HCT116 (cell line): ENCODE results near the gene OR5H14. TPM values are rescaled to one million over a fixed set of nuclear protein-coding genes. Genes with fewer than 3 reads are reported as not detected.

Experiments used
- ATAC-seq: fragments of 200-7000 bp; cut with Tn5 transposase; 2 replicates; pipeline ENCODE4 v1.9.1; 2020; ENCODE audit warnings: mild to moderate bottlenecking, moderate library complexity
- BruUV-seq: library from RNA; stranded (reverse); fragments of 400-500 nt; replicated peaks from 2 replicates; lab custom pipeline; 2021; lab: Mats Ljungman, UMichigan
- CTCF ChIA-PET: fragments of 300-600 bp; sonication (Branson Sonifier 250); formaldehyde crosslinking; loops from one replicate; lab custom pipeline; 2021; ENCODE audit warnings: antibody characterized with exemption; lab: Charles Lee
- POLR2A ChIA-PET: fragments of 300-600, 350-600 bp; sonication (Branson Sonifier 250); formaldehyde crosslinking; loops from one replicate; lab custom pipeline; 2021; ENCODE audit warnings: antibody characterized with exemption; lab: Charles Lee
- RAD21 ChIA-PET, 2 experiments: fragments of 300-600 bp; sonication (Branson Sonifier 250); formaldehyde crosslinking; loops; one replicate each; lab custom pipeline; 2023; ENCODE audit warnings: low total read pairs in 2 of 2; ENCODE audit not compliant: uncharacterized antibody in 2 of 2, unreplicated experiment in 2 of 2, low non-redundant PET in 1 of 2; lab: Charles Lee
- DNase-seq: peaks from one replicate; pipeline ENCODE4 v3.0.0-alpha.2; 2010; ENCODE audit warnings: low read depth, low spot score
- H2AFZ ChIP-seq: fragments of 200-600 bp; shearing (Covaris generic), sonication (generic); 2 replicates; pipeline ENCODE4 v1.6.1; 2017; ENCODE audit warnings: low read depth, mixed run types, mixed read lengths, antibody characterized with exemption, low read length; ENCODE audit not compliant: poor library complexity, severe bottlenecking
- H3K27ac ChIP-seq: 2 replicates; pipeline ENCODE4 v1.5.1; 2012; ENCODE audit warnings: low read depth, low read length
- H3K27me3 ChIP-seq: fragments of 200-600 bp; sonication (generic); 2 replicates; pipeline ENCODE4 v1.6.1; 2016; ENCODE audit warnings: mixed run types, low read length, mixed read lengths; ENCODE audit not compliant: insufficient read depth
- H3K36me3 ChIP-seq, 2 experiments: fragments of 200-500 bp in 1 of 2; fragments of 200-600 bp in 1 of 2; sonication (Bioruptor generic) in 1 of 2; sonication (generic) in 1 of 2; 2 replicates each; pipeline versions ENCODE4 v1.5.1 to v1.6.1; 2014 to 2016; ENCODE audit warnings: low read length in 2 of 2, inconsistent platforms in 1 of 2, mixed read lengths in 1 of 2, mixed run types in 1 of 2; ENCODE audit not compliant: insufficient read depth in 2 of 2, control insufficient read depth in 1 of 2
- H3K4me1 ChIP-seq, 2 experiments: fragments of 200-600 bp in 1 of 2; sonication (generic) in 1 of 2; 2 replicates each; pipeline versions ENCODE4 v1.5.1 to v1.6.1; 2012 to 2017; ENCODE audit warnings: low read length in 2 of 2, inconsistent platforms in 1 of 2, mild to moderate bottlenecking in 1 of 2, mixed read lengths in 1 of 2, mixed run types in 1 of 2, moderate library complexity in 1 of 2; ENCODE audit not compliant: insufficient read depth in 2 of 2, control insufficient read depth in 1 of 2
- H3K4me2 ChIP-seq: fragments of 200-600 bp; sonication (generic); 2 replicates; pipeline ENCODE4 v1.6.1; 2017; ENCODE audit warnings: mixed run types, low read length, mixed read lengths
- H3K4me3 ChIP-seq, 2 experiments: fragments of 200-600 bp in 1 of 2; sonication (generic) in 1 of 2; replicated peaks in 1 of 2; 2 replicates each; pipeline ENCODE4 v1.5.1; 2011 to 2016; ENCODE audit warnings: low read length in 2 of 2, control low read depth in 1 of 2, low read depth in 1 of 2, mild to moderate bottlenecking in 1 of 2, mixed read lengths in 1 of 2, mixed run types in 1 of 2
- H3K79me2 ChIP-seq: fragments of 200-600 bp; sonication (generic); 2 replicates; pipeline ENCODE4 v1.6.1; 2017; ENCODE audit warnings: mild to moderate bottlenecking, mixed run types, low read length, moderate library complexity, mixed read lengths; ENCODE audit not compliant: insufficient read depth
- H3K9ac ChIP-seq: fragments of 200-600 bp; sonication (generic); 2 replicates; pipeline ENCODE4 v1.6.1; 2016; ENCODE audit warnings: low read length, mixed read lengths
- H3K9me2 ChIP-seq: fragments of 200-600 bp; sonication (generic), shearing (Covaris generic); 2 replicates; pipeline ENCODE4 v1.6.1; 2017; ENCODE audit warnings: mixed run types, mild to moderate bottlenecking, moderate library complexity; ENCODE audit not compliant: insufficient read depth
- H3K9me3 ChIP-seq, 2 experiments: fragments of 200-500 bp in 1 of 2; fragments of 200-600 bp in 1 of 2; sonication (Bioruptor generic) in 1 of 2; sonication (generic) in 1 of 2; 2 replicates each; pipeline ENCODE4 v1.6.1; 2014 to 2017; ENCODE audit warnings: low read length in 2 of 2, mixed read lengths in 2 of 2, inconsistent platforms in 1 of 2, low read depth in 1 of 2, mild to moderate bottlenecking in 1 of 2, mixed run types in 1 of 2, moderate library complexity in 1 of 2; ENCODE audit not compliant: control insufficient read depth in 1 of 2, insufficient read depth in 1 of 2
- H4K20me1 ChIP-seq: fragments of 200-600 bp; sonication (generic), shearing (Covaris generic); 2 replicates; pipeline ENCODE4 v1.6.1; 2017; ENCODE audit warnings: mixed run types, mild to moderate bottlenecking, moderate library complexity; ENCODE audit not compliant: insufficient read depth
- EGR1 ChIP-seq: IDR thresholded peaks from 2 replicates; pipeline ENCODE4 v1.6.1; 2012; ENCODE audit warnings: low read depth
- ELF1 ChIP-seq: IDR thresholded peaks from 2 replicates; pipeline ENCODE4 v1.6.1; 2012; ENCODE audit warnings: low read depth, borderline replicate concordance
- EZH2 ChIP-seq: fragments of 200-600 bp; sonication (generic); IDR thresholded peaks from 2 replicates; pipeline ENCODE4 v1.6.1; 2017; ENCODE audit warnings: antibody characterized with exemption, mixed run types
- FOSL1 ChIP-seq: IDR thresholded peaks from 2 replicates; pipeline ENCODE4 v1.6.1; 2012; ENCODE audit warnings: low read depth
- POLR2AphosphoS5 ChIP-seq: IDR thresholded peaks from 2 replicates; pipeline ENCODE4 v1.6.1; 2011; ENCODE audit warnings: mild to moderate bottlenecking, low read depth, low read length, moderate library complexity
- RAD21 ChIP-seq: IDR thresholded peaks from 2 replicates; pipeline ENCODE4 v1.6.1; 2012; ENCODE audit warnings: low read depth, mild to moderate bottlenecking
- SIN3A ChIP-seq: IDR thresholded peaks from 2 replicates; pipeline ENCODE4 v1.6.1; 2012; ENCODE audit warnings: low read depth
- TCF7L2 ChIP-seq: IDR thresholded peaks from 2 replicates; pipeline ENCODE4 v1.7.0; 2011; ENCODE audit warnings: borderline replicate concordance, inconsistent platforms; ENCODE audit not compliant: insufficient read depth, insufficient read length; ENCODE audit errors: extremely low read depth
- YY1 ChIP-seq: IDR thresholded peaks from 2 replicates; pipeline ENCODE4 v1.6.1; 2011; ENCODE audit warnings: low read length, low read depth, moderate library complexity, mild to moderate bottlenecking; ENCODE audit not compliant: insufficient replicate concordance; ENCODE audit errors: extremely low read depth
- ZFX ChIP-seq: fragments of 450-650 bp; IDR thresholded peaks from 2 replicates; pipeline ENCODE4 v1.6.1; 2017
- ZNF274 ChIP-seq: fragments of 200-500 bp; sonication (Bioruptor generic); IDR thresholded peaks from 2 replicates; pipeline ENCODE4 v1.6.1; 2014; ENCODE audit warnings: mild to moderate bottlenecking, low read depth, low read length, inconsistent platforms
- intact Hi-C: fragments of 100-400 bp; cut with micrococcal nuclease; formaldehyde crosslinking; loops from 2 replicates; pipeline ENCODE4 v1.10.0; 2022
- total RNA-seq: library from RNA; stranded (reverse); gene quantifications from one replicate; pipeline ENCODE4 v1.2.1, GENCODE V29; 2021; ENCODE audit not compliant: unreplicated experiment
- TF ChIP-seq, protein P1 (sequence below): IDR thresholded peaks from 2 replicates; pipeline ENCODE4 v1.6.1; 2012
- TF ChIP-seq, protein P2 (sequence below): IDR thresholded peaks from 2 replicates; pipeline ENCODE4 v1.6.1; 2011; ENCODE audit warnings: mild to moderate bottlenecking, low read length, moderate library complexity; ENCODE audit not compliant: insufficient replicate concordance; ENCODE audit errors: extremely low read depth
- TF ChIP-seq, protein P3 (sequence below): IDR thresholded peaks from 2 replicates; pipeline ENCODE4 v1.6.1; 2012; ENCODE audit warnings: low read depth

Gene OR5H14
- total RNA-seq, 1 experiment from 2014 or later = not detected

DNA sequence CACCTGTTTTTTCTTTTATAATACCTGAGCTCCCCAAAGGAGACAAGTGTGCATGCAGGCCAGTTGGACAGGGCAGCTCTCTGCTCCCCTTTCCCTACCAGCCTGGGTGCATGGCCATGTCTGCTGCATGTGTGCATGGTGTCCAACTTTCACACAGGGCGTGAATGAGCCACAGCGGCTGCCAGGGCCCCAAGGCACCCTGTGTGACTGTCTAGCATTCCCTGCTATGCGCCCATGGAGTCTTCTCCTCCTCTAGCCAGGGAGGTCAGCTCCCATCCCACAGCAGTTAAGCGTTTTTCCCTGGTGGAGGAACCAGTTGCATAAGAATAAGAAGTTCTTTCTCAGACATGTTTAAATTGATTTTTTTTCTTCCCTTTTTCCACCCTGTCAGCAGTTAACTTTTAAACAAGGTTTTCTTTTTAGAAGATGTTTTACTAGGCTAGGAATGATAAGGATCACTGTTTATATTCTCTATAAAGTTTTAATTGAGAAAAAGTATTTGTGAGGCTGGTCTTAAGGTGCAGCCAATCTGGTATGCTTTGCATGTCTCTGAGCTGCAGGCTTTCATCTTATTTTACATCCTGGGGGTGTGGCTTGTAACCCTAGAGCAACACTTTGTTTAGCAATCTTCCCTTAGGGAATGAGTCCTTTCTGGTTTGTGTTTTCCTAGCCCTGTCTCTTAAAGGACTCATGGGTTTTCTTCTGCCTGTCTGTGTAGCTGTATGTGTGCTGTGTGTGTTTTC lies 37.3 kb upstream of the OR5H14 start:
- CTCF ChIA-PET = no interaction called here
- no peaks in the 10 kb centered on the region for H3K27me3 ChIP-seq
- H4K20me1 ChIP-seq = no peaks in the 10 kb centered on the region
- no peaks in the 10 kb centered on the region for H3K36me3 ChIP-seq
- BruUV-seq = no TSS peak
- H3K9me2 ChIP-seq = no peaks in the 10 kb centered on the region
- no peak overlapping the region for H3K9ac ChIP-seq
- TF ChIP-seq, protein P1, sequence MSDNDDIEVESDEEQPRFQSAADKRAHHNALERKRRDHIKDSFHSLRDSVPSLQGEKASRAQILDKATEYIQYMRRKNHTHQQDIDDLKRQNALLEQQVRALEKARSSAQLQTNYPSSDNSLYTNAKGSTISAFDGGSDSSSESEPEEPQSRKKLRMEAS = no peak
- TF ChIP-seq SIN3A (no peak), YY1 (no peak), FOSL1 (no peak), ZFX (no peak), ELF1 (no peak), POLR2AphosphoS5 (no peak), EZH2 (no peak), RAD21 (no peak), TCF7L2 (no peak), ZNF274 (no peak), EGR1 (no peak)
- TF ChIP-seq, protein P2, sequence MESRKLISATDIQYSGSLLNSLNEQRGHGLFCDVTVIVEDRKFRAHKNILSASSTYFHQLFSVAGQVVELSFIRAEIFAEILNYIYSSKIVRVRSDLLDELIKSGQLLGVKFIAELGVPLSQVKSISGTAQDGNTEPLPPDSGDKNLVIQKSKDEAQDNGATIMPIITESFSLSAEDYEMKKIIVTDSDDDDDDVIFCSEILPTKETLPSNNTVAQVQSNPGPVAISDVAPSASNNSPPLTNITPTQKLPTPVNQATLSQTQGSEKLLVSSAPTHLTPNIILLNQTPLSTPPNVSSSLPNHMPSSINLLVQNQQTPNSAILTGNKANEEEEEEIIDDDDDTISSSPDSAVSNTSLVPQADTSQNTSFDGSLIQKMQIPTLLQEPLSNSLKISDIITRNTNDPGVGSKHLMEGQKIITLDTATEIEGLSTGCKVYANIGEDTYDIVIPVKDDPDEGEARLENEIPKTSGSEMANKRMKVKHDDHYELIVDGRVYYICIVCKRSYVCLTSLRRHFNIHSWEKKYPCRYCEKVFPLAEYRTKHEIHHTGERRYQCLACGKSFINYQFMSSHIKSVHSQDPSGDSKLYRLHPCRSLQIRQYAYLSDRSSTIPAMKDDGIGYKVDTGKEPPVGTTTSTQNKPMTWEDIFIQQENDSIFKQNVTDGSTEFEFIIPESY = no peak
- TF ChIP-seq, protein P3, sequence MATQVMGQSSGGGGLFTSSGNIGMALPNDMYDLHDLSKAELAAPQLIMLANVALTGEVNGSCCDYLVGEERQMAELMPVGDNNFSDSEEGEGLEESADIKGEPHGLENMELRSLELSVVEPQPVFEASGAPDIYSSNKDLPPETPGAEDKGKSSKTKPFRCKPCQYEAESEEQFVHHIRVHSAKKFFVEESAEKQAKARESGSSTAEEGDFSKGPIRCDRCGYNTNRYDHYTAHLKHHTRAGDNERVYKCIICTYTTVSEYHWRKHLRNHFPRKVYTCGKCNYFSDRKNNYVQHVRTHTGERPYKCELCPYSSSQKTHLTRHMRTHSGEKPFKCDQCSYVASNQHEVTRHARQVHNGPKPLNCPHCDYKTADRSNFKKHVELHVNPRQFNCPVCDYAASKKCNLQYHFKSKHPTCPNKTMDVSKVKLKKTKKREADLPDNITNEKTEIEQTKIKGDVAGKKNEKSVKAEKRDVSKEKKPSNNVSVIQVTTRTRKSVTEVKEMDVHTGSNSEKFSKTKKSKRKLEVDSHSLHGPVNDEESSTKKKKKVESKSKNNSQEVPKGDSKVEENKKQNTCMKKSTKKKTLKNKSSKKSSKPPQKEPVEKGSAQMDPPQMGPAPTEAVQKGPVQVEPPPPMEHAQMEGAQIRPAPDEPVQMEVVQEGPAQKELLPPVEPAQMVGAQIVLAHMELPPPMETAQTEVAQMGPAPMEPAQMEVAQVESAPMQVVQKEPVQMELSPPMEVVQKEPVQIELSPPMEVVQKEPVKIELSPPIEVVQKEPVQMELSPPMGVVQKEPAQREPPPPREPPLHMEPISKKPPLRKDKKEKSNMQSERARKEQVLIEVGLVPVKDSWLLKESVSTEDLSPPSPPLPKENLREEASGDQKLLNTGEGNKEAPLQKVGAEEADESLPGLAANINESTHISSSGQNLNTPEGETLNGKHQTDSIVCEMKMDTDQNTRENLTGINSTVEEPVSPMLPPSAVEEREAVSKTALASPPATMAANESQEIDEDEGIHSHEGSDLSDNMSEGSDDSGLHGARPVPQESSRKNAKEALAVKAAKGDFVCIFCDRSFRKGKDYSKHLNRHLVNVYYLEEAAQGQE = no peak
- no peak overlapping the region for H3K4me3 ChIP-seq
- no peak for ATAC-seq
- H3K4me1 ChIP-seq = no peaks in the 10 kb centered on the region
- H3K9me3 ChIP-seq = no peaks in the 10 kb centered on the region
- no peak overlapping the region for H3K4me2 ChIP-seq
- intact Hi-C loops = no loop called here
- no peak overlapping the region for H3K27ac ChIP-seq
- RAD21 ChIA-PET = no interaction called here
- H3K79me2 ChIP-seq = no peaks in the 10 kb centered on the region
- POLR2A ChIA-PET = no interaction called here
- no peak for DNase-seq
- H2AFZ ChIP-seq = no peak overlapping the region
